ENCODE measurements around the gene NTRK2.

NTRK2 gene

DNA sequence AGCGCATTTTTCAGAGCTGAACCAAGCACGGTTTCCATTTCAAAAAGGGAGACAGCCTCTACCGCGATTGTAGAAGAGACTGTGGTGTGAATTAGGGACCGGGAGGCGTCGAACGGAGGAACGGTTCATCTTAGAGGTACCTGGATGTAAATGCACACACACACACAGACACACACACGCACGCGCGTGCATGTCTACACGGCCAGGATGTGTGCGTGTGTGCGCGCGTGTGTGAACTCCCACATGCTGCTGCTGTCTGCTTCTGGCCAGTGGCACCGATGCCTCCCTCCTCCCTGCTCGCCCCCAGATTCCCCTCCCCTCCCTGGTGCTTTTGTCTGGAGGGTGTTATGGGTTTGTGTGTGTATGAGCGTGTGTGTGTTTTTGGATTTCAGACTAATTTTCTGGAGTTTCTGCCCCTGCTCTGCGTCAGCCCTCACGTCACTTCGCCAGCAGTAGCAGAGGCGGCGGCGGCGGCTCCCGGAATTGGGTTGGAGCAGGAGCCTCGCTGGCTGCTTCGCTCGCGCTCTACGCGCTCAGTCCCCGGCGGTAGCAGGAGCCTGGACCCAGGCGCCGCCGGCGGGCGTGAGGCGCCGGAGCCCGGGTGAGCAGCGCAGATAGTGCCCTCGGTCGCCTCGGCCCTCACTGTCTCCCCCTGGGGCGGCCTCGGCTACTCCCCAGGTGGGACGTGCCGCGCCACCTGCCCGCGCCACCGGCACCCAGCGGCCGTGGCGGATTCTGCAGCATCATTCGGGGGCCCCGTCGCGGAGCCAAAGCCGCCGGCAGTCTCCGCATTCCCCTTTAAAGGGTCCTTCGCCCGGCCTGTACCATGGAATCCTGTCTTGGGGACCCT lies at the start of gene NTRK2:
NTRK2 (plus strand) TSS at position 442 of the 850 bp plus-strand sequence. CDS start 1,020 bp downstream, outside the sequence.
- no peak for DNase-seq

DNA sequence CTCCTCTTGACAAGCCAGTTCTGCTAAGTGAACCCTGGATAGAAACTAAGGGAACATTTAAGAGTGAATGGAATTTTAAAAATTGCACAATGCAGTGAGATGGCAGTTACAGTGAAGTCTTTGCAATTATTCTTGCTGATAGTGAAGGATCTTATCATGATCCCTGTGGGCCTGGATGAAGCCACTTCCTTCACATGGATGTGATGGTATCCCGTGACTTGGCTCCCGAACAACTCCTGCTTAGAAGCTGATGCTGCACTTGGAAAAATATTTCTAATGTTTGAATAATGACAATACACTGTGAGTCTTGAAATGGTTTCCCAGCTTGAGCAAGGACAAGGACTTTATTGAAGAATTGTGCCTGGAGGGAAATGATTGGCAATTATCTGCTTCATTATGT lies 49.2 kb upstream of the NTRK2 start:
- no peak for DNase-seq

DNA sequence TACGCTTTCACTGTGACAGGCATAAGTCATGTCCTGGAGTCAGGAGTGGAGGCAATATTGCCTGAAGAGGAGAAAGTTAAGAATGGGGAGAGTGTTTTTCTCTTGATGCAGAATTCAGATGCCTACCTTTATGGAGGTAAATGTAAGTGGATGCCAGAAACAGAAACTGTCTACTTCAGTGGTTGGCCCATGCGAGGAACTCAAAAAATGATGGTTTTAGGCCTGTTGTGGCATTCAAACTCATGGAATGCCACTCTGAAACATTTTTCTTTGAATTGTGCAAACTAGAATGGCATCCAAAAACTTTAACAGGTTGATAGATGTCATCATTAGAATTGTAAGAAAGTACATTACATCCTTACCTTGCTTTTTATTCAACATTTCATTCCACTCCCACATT lies 47.7 kb upstream of the NTRK2 start:
- no peak for DNase-seq

DNA sequence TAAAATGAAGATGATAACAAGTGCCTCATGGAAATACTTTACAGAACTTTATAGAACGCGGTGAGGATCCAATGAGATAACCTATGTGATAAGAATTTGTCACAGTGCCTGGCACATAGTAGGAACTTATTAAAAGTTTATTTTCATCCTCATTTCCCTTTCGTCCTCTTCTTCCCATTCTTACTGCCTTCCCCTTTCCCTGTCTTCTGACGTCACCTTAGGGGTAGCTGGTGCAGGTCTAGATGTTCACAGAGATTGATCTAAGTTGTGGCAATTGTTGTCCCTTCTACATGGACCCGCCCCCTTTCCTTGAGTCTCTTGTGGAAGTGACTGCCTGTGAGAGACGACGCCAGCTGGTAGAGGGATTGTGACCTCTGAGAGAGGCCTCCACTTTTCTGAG lies 46.5 kb upstream of the NTRK2 start:
- no peak for DNase-seq

DNA sequence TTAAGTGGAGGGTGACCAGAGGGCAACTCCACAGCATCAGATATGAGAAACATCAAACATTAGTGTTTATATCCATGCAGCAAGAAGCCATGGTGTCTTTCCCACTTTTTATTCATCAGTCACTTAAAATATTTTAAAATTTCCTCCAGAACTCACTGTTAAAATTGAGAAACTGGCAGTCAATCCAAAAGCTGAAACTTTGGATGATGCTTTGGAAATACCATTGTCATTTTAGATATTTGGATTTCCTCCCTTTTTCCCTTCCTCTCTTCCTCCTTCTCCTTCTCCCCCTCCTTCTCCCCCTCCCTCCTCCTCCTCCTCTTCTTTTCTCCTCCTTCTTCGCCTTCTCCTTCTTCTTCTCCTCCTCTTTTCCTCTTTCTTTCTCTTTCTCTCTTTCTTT lies 33.1 kb upstream of the NTRK2 start:
- DNase-seq: no peak

DNA sequence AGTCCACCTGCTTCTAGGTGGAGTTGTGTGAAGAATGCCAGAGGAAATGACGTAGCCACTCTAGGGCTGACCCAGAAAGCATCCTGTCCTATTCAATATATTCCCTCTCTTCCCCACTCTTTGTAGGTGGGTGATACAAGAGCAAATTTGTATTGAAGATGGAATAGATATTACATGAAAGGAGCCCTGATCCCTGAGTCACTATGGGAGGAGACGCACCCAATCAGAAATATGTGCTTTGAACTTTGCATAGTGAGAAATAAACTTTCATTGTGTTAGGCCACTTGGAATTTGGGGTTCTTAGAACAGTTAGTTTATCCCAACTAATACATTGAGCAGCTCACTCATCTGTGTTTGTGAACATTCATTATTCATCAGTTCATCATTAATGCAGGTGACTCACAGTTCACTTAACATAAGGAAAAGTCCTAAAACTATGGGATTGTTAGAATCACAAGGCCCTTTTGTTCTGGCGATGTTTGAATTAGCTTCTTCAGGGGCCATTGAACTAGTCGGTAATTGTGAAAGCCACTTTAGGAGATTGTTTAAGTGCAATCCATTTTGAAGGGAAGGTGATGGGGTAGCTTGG lies 26.9 kb upstream of the NTRK2 start:
- no peak for DNase-seq

DNA sequence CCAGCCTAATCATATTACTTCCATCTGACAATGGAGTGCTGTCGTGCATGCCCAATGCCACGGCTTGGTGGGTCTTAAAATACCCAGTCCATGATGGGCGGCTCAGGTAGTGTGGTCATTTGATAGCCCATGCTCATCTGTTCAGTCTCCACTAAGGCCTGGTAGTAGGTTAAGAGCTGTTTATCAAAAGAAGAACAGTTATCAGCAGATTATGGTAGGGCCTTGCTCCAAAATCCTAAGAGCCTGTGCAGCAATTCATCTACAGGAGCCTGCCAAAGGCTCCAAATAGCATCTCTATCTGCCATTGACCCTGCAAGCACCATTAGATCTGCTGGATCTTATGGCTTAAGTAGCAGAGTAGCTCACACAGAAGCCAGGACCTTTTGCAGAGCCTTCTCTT lies 21.8 kb upstream of the NTRK2 start:
- DNase-seq: no peak

DNA sequence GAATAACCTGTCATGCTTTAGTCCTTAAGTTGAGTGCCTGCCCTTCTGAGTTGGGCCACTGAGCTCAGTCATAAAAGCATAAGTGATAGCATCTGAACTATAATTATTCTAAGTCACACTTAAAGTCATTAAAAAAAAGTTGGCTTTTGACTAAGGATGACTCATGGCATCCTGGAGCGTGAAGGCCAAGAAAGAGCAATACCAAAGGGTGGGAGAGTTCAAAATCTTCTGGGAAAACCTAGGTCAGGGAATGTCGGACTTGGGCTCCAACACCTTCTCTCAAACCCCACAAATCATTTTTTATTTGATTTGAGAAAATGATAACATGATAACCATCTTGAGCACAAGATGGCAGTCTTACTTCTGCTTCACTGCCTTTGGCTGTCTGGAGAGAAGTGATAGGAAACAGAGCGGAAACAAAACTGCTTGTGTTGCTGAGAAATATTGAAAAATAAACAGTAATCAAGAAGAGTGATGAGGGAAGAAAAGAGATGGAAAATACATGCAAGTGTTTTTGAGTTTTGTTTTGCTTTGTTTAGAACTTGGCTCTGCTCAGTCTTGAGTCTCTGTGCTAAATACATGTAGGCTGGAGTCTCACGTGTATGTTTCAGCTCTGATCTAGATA lies 16.9 kb upstream of the NTRK2 start:
- DNase-seq: no peak

DNA sequence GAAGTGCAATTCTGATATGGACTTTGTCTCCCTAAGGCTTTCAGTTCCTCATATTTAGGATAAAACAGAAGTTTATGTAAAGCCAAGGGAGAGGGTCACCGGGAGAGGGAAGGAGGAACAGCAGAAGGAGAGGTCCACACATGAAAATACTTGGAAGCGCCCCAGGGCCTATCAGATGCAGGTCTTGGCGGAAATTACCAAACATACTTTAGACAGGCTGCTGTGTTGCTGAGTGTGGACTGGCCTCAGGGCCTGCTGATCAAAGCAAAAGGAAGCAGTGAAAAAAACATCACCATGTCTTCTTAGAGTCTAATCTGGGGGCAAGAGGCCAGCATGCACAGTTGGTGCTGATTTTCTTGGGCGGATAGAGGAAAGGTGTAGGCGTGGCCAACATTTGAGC lies 14.1 kb upstream of the NTRK2 start:
- no peak for DNase-seq

DNA sequence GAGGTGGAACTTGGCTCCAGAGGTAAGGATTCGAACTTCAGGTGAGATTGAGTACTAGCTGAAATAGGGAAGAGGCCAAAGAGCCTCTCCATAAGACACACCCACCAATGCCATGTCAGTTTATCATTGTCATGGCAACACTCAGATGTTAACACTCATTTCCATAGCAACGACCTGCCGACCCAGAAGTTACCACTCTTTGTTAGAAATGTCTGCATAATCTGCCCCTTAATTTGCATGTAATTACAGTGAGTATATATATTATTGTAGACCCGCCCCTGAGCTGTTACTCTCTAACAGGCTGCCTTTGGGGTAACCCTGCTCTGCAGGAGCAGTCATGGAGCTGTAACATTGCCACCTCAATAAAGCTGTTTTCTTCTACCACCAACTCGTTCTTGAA lies 10.2 kb upstream of the NTRK2 start:
- no peak for DNase-seq

DNA sequence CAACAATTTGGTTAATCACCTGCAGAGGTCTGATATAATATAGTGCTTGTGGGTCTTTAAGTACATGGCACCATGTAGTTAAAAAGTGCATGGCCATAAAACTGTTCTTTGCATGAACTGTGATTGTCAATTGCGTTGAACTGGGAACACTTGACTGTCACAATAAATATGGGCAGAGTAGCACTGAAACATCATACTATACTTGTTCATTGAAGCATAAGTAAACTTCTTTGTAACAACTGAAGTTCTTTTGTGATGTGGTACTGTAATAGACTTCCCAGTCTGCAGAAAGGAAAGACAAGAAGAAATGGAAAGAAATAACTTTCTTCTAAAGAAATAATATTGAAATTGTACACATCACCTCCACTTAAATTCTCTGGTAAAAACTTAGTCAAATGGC lies 9.8 kb upstream of the NTRK2 start:
- DNase-seq: no peak

DNA sequence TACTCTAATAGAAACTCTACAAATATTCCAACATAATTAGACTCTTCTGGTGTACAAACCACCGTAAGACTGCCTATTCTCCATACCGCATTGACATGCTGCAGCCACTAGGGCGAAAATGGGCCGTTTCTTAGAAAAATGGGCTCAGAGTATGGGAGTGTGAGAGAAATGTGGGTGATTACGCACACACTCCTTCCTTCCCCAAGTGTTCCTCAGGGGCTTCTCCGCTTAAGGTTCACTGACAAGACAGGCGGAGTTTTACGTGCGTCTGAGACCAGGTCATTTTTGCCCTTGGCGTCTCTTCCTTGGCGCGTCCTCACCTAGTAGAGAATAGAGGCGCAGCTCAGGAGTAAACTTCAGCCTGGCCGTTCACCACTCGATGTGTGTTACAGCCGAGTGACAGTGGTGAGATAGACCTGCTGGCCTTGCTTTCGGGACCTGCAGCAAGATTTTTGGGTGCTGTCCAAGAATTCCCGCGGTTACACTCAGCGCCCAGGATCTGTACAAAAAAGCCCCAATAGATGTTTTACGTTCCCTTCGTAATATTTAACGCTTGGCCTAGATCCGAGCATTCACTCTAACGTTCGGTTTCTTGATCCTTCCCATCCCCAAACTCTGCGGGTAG lies 1.8 kb upstream of the NTRK2 start:
- no peak for DNase-seq

DNA sequence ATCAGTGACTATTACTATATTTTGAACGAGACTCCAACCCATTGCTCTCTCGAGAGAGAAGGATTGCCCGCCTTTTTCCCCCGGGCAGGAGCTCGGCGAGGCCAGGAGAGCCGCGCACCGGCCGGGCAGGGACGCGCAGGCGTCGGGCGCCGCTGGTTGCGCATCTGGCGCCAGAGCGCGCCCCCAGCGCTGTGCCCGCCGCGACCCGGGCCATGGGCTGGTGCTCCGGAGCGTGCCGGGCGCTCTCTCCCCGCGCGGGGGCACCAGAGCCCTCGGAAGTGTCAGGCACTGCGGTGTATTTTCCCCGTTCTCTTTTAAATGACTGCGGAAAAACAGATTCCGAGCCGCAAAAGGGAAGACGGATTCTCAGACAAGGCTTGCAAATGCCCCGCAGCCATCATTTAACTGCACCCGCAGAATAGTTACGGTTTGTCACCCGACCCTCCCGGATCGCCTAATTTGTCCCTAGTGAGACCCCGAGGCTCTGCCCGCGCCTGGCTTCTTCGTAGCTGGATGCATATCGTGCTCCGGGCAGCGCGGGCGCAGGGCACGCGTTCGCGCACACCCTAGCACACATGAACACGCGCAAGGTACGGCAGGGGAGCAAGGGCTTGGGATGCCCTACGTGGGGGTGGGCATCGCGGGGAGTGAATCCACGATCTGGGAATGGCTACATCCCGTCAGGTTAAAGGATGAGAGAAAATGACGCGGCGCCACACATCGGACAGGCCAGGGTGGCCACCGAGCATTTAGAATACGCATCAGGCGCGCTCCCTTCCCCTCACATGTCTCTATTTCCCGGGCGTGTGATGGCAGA lies 1.1 kb upstream of the NTRK2 start:
- no peak for DNase-seq

DNA sequence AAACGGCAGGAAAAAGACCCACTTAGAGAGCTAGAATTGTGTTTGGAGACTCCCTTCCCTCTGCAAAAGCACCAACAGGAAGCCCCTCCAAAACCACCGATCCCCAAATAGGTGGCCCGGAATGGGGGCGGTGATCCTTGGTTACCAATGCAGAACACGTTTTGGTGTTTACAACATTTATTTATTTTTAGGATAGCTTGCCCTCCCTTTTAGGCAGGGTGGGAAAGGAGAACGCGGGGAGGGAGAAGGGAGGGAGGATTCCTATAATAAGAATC lies 579 bp upstream of the NTRK2 start:
- no peak for DNase-seq

DNA sequence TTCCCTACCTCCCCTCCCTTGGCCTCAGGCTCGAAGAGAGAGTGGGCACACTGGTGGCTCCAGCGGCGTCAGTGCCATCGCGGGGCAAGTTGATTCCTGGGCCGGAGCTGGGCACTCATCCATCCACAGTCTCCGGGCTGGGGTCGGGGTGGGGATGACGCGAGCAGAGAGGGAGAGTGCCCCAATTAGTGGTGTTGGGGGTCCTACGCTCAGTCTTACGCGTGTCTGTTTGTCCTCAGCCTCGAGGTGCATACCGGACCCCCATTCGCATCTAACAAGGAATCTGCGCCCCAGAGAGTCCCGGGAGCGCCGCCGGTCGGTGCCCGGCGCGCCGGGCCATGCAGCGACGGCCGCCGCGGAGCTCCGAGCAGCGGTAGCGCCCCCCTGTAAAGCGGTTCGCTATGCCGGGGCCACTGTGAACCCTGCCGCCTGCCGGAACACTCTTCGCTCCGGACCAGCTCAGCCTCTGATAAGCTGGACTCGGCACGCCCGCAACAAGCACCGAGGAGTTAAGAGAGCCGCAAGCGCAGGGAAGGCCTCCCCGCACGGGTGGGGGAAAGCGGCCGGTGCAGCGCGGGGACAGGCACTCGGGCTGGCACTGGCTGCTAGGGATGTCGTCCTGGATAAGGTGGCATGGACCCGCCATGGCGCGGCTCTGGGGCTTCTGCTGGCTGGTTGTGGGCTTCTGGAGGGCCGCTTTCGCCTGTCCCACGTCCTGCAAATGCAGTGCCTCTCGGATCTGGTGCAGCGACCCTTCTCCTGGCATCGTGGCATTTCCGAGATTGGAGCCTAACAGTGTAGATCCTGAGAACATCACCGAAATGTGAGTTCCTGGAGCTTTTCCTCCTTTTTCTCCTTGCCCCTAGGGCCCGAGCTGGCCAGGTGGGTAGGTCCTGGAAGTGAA lies 861 bp downstream of the NTRK2 start:
- DNase-seq: no peak

DNA sequence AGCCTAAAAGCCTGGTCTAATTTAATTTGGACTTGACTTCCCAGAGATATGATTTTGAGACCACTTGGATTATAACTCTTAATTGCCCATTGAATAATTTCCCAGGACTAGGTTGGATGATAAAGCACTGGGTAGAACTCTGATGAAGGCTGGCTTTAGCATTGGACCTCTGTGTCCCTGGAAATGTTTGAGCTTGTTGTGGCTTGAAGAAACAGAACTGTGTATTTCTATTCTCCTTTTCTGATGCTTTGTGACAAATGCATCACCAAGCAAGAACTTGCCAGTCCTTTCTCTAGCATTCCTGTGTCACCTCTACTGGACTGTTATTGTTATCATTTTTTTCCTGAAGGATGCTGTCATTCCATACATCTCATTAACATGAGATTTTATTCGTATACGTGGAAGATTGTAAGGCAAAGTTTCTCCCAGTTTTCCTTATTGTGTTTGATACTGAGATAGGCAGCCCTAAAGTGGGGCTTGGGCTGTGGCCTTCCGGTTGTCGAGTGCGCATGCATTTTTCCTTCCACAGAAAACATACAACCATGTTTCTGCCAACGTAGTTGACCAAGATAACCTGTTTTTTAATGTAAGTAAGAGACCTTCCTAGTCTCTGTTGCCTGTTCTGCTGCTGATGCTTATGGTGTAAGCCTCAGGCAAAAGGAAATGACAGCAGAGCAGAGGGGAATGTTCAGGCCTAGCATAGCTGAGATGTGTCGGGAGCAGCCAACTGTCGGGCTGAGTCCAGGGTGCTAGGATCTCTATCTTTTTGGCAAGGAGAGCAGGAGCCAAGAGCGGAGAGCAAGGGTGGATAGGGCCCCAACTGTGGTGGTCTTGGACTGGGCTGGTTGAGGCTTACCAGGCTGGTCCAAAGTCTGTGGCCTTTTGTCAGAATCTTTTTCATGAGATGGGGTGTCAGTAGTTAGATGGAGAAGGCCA lies 2.3 kb downstream of the NTRK2 start:
- no peak for DNase-seq

DNA sequence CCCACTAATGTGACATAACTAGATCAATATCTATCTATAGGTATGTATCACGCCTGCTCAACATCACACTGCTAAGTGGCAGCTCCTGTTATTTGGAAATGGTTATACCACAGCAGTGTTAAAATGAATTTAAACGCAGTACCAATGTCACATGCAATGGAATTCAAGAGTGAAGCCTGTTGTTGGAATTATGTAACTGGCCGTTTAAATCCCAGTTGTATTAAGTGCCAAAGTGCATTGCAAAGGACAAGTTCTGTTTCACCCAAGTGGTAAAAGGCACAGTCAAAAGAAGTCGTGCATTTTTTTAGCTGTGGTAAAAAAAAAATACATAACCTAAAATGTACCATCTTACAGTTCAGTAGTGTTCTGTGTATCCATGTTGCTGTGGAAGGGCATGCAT lies 4.3 kb downstream of the NTRK2 start:
- no peak for DNase-seq

DNA sequence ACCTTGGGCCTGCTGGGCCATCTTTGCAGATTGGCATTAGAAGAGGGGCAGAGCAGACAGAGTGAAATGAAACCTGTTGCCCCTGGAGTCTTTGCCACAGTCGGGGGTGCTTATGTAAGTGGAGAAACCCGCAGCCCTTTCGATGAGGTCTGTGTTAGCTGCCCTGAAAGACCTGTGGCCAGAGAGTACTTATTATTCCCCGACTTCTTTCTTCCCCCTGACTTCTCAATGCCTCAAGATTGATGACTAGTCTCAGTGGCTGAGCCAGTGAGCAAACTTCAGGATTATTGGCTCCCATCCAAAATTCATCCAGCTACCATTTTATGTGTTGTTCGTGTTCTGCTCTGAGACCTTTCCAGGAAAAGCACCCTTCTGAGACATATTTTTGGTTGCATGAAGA lies 7.6 kb downstream of the NTRK2 start:
- DNase-seq: no peak

DNA sequence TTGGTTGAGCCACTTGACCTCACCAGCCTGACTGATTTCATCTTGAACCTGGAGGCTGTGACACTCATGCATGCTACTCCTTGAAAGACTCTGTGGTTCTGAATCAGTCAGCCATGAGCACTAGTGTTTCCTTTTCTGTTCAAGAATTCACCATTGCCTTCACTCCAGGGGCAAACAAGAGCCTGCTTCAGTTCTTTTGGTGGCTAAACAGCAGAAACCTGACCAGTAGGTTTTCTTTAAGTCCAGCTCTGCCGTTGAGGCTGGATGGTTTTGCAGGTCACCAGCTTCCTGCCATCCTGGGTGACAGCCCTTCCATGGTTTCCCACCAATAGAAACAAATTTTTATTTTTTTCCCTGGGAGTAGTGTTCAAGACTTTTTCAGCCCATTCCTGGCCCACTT lies 10.0 kb downstream of the NTRK2 start:
- no peak for DNase-seq

DNA sequence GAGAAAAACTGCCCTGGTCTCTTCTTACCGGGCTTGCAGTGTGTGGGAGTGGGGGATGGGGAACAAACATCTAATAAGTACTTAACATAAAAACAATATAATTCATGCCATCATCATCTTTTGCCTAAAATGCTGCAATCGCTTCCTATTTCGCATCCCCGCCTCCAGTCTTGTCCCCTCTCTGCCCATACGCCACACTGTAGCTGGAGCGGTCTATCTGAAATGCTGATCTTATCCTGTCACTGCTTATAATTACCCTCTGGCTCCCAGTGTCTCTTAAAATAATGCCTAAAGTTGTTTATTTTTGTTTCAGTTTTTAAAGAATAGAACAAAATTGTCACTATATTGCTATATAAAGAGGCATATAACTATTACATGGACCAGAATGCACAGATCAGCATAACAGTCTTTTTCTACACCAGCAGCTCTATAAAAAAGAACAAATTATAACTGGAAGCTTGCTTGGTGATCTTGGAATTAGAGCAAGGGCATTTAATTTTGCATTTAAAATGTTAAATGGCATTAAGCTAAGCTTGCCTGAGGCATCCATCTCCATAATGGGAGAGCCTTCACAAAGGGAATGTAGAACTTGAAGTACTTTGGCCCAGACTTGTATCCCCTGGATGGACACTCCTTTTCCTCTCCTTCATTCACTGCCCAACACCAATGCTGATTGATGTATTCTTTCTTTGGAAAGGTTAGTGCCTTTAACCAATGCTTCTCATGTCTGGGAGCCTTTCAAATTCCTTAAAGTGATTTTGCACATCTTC lies 12.2 kb downstream of the NTRK2 start:
- no peak for DNase-seq

All from GF-D8 (cell line).